HepG2 (cell line): Measurements from ENCODE around the gene NARF. TPM values are rescaled to one million over a fixed set of nuclear protein-coding genes. Genes with fewer than 3 reads are reported as not detected.

Experiments used
- ATAC-seq: fragments of 200-7000 bp; cut with Tn5 transposase; 3 replicates; pipeline ENCODE4 v1.9.1; 2020; ENCODE audit warnings: mild to moderate bottlenecking, moderate library complexity
- BruUV-seq: library from RNA; stranded (reverse); fragments of 400-500 nt; replicated peaks from 2 replicates; lab custom pipeline; 2021; lab: Mats Ljungman, UMichigan
- CTCF ChIA-PET: fragments of 300-600 bp; formaldehyde crosslinking; extraction: SDS; loops from one replicate; lab custom pipeline; 2021; ENCODE audit warnings: low total read pairs, inconsistent platforms, low intra/inter-chr PET ratio; lab: Yijun Ruan, JAX
- POLR2A ChIA-PET: fragments of 350-600 bp; sonication (Branson Sonifier 250); formaldehyde crosslinking; loops from one replicate; lab custom pipeline; 2020; ENCODE audit warnings: antibody characterized with exemption, inconsistent platforms; lab: Yijun Ruan, JAX
- DNase-seq: peaks from one replicate; pipeline ENCODE4 v3.0.0-alpha.2; 2015; ENCODE audit warnings: low spot score
- FAIRE-seq: peaks from 3 replicates; lab custom pipeline; 2011; peaks lifted over from hg19 to GRCh38; lab: Jason Lieb, UNC
- H2AFZ ChIP-seq: one replicate; pipeline ENCODE4 v1.6.1; 2011; ENCODE audit warnings: low read length, inconsistent platforms
- H3K27ac ChIP-seq: fragments of 300-600 bp; 3 replicates; pipeline ENCODE4 v1.8.0; 2011; ENCODE audit warnings: mixed run types, mild to moderate bottlenecking, mixed read lengths, low read length, inconsistent platforms; ENCODE audit not compliant: insufficient read depth; ENCODE audit errors: extremely low read length
- H3K27me3 ChIP-seq, 2 experiments: fragments of 200-600 bp in 1 of 2; 2 replicates in 1 of 2; 3 replicates in 1 of 2; pipeline versions ENCODE4 v1.6.0 to v1.8.0; 2011; ENCODE audit warnings: low read length in 2 of 2, mild to moderate bottlenecking in 2 of 2, moderate library complexity in 2 of 2, inconsistent platforms in 1 of 2; ENCODE audit not compliant: insufficient read depth in 2 of 2, control insufficient read depth in 1 of 2
- H3K36me3 ChIP-seq, 2 experiments: fragments of 200-600 bp in 1 of 2; replicated peaks in 1 of 2; 2 replicates in 1 of 2; 3 replicates in 1 of 2; pipeline versions ENCODE4 v1.5.1 to v1.8.0; 2011; ENCODE audit warnings: low read length in 2 of 2, inconsistent platforms in 1 of 2; ENCODE audit not compliant: insufficient read depth in 2 of 2, control insufficient read depth in 1 of 2
- H3K4me1 ChIP-seq: 2 replicates; pipeline ENCODE4 v1.5.1; 2012; ENCODE audit warnings: low read length, inconsistent platforms; ENCODE audit not compliant: insufficient read depth
- H3K4me2 ChIP-seq: 2 replicates; pipeline ENCODE4 v1.6.0; 2011; ENCODE audit warnings: low read depth, low read length, inconsistent platforms
- H3K4me3 ChIP-seq, 3 experiments: fragments of 200-600 bp in 1 of 3; sonication (generic), shearing (Covaris generic) in 1 of 3; replicated peaks in 1 of 3; 2 replicates each; pipeline ENCODE4 v1.5.1; 2011 to 2016; ENCODE audit warnings: low read length in 3 of 3, inconsistent platforms in 2 of 3, low read depth in 2 of 3, mild to moderate bottlenecking in 2 of 3, control low read depth in 1 of 3, mixed read lengths in 1 of 3; ENCODE audit not compliant: insufficient read depth in 1 of 3
- H3K79me2 ChIP-seq: one replicate; pipeline ENCODE4 v1.6.1; 2011; ENCODE audit warnings: low read length, inconsistent platforms; ENCODE audit not compliant: insufficient read depth
- H3K9ac ChIP-seq: 2 replicates; pipeline ENCODE4 v1.6.0; 2011; ENCODE audit warnings: mild to moderate bottlenecking, low read depth, low read length, inconsistent platforms; ENCODE audit not compliant: insufficient read depth
- H3K9me3 ChIP-seq: 2 replicates; pipeline ENCODE4 v1.5.1; 2012; ENCODE audit warnings: mild to moderate bottlenecking, low read length
- H4K20me1 ChIP-seq: 2 replicates; pipeline ENCODE4 v1.6.0; 2011; ENCODE audit warnings: inconsistent platforms, mild to moderate bottlenecking, low read length, moderate library complexity; ENCODE audit not compliant: insufficient read depth
- HCFC1 ChIP-seq: fragments of 150-350 bp; IDR thresholded peaks from 2 replicates; pipeline ENCODE4 v1.6.1; 2014; ENCODE audit warnings: low read depth, low read length
- NCOA1 ChIP-seq: sonication (generic); formaldehyde crosslinking; IDR thresholded peaks from 2 replicates; pipeline ENCODE4 v1.9.0; 2021; ENCODE audit warnings: missing genetic modification reagents
- PRPF4 ChIP-seq: fragments of 200-400 bp; formaldehyde crosslinking; IDR thresholded peaks from 2 replicates; pipeline ENCODE4 v1.6.1; 2016; ENCODE audit warnings: low read length, low read depth; ENCODE audit not compliant: poor library complexity, severe bottlenecking
- RBM22 ChIP-seq: fragments of 200-400 bp; formaldehyde crosslinking; optimal IDR thresholded peaks from 2 replicates; pipeline ENCODE3; 2017; ENCODE audit warnings: mild to moderate bottlenecking, low read length, moderate library complexity
- SALL2 ChIP-seq: sonication (generic); formaldehyde crosslinking; IDR thresholded peaks from 2 replicates; pipeline ENCODE4 v1.8.1; 2023; ENCODE audit warnings: mild to moderate bottlenecking, missing genetic modification reagents, inconsistent platforms
- ZBTB38 ChIP-seq: sonication (generic); formaldehyde crosslinking; IDR thresholded peaks from 2 replicates; pipeline ENCODE4 v1.5.1; 2020; ENCODE audit warnings: mild to moderate bottlenecking, missing genetic modification reagents
- ZC3H4 ChIP-seq: sonication (generic); formaldehyde crosslinking; IDR thresholded peaks from 2 replicates; pipeline ENCODE4 v1.4.0; 2020; ENCODE audit warnings: missing genetic modification reagents, borderline replicate concordance
- ZNF24 ChIP-seq: fragments of 450-650 bp; IDR thresholded peaks from 2 replicates; pipeline ENCODE4 v1.6.1; 2017; ENCODE audit warnings: antibody characterized with exemption, mild to moderate bottlenecking
- ZNF33B ChIP-seq: sonication (generic); formaldehyde crosslinking; IDR thresholded peaks from 2 replicates; pipeline ENCODE4 v1.5.1; 2020; ENCODE audit warnings: mild to moderate bottlenecking, missing genetic modification reagents
- WGBS: methylation state at CpG from one replicate; pipeline ENCODE4 v1.1.6; 2017; ENCODE audit warnings: low lambda C conversion rate; 5-methylcytosine and 5-hydroxymethylcytosine counted together
- in situ Hi-C: cut with HindIII; loops from 2 replicates; pipeline ENCODE4 v1.10.0; 2017; ENCODE audit warnings: low pct_unique_long_range_greater_than_20kb; ENCODE audit not compliant: extremely low pct_ligation_motif_present
- intact Hi-C: fragments of 100-400 bp; cut with micrococcal nuclease; formaldehyde crosslinking; loops from one replicate; pipeline ENCODE4 v1.10.0; 2022; ENCODE audit not compliant: unreplicated experiment
- polyA plus RNA-seq, 8 experiments: library from polyadenylated mRNA; depleted of rRNA in 3 of 8; stranded (reverse) in 7 of 8; unstranded in 1 of 8; fragments of >200 nt; fragmentation: Illumina TruSeq in 4 of 8; extraction: Trizol in 4 of 8; gene quantifications; 2 replicates each; pipeline versions ENCODE4 v1.2.1 to v1.2.3, GENCODE V29; 2011 to 2016; ENCODE audit warnings: low read depth in 4 of 8, missing spikeins in 1 of 8, mixed read lengths in 1 of 8; ENCODE audit not compliant: insufficient read depth in 1 of 8
- total RNA-seq, 5 experiments: library from RNA; depleted of rRNA; stranded (reverse); fragments of >200 nt; fragmentation: Illumina TruSeq; extraction: Trizol; gene quantifications; 2 replicates each; pipeline ENCODE4 v1.2.3, GENCODE V29; 2016; ENCODE audit warnings: low read depth in 1 of 5
- TF ChIP-seq, protein P1 (sequence below): sonication (generic); formaldehyde crosslinking; IDR thresholded peaks from 2 replicates; pipeline ENCODE4 v1.5.0; 2020; ENCODE audit warnings: missing genetic modification reagents
- TF ChIP-seq, protein P2 (sequence below): IDR thresholded peaks from 2 replicates; pipeline ENCODE4 v1.6.1; 2012; ENCODE audit warnings: inconsistent platforms
- TF ChIP-seq, protein P3 (sequence below): sonication (generic); formaldehyde crosslinking; IDR thresholded peaks from 2 replicates; pipeline ENCODE4 v1.5.1; 2020; ENCODE audit warnings: mild to moderate bottlenecking, missing genetic modification reagents, moderate library complexity

NARF gene
- total and polyA plus RNA-seq, 2 of the 13 experiments (the other 11 are each of a cell fraction or from before 2014, with no cell fraction given), result 61.1 to 144 TPM

DNA sequence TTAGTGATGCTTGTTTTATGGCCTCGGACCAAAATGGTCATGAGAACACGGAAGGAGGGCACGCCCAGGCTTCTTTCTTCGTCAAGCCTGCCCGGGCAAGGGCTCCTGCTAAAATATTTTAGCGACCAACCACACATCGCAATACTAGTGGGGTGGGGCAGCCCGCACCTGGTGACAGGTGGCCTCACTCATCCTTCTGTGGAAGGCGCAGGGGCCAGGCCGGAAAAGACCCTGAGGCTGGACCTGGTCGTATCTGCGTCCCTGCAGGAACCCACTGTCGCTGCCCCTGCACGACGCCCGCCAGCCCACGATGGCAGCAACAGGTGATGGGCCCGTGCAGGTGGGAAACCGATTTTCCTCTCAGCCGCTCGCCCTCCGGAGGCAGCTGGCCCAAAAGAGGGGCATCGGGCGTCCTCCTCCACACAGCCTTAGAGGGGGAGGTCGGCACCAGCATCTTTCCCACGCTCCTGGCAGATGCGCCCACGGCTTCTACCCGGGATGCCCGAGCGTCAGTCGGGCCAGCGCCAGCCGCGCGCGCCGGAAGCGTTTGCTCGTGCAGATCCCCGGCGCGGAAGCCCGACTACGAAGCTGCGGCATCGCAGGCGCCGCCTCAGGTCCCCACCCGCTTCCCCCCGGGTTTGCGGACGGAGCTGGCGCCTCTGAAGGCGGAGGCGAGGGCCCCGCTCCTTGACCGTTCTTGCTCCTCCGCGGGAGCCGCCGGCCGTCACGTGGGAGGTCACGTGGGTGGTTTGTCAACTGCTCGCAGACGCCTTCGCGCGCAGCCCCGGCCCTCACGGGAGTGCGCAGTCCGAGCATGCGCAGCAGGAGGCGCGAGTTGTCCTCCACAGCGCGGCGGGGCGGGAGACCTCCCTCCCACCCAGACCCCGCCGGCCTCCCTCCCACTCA, 38.2 kb downstream of the NARF start (continued):
- no peak for TF ChIP-seq HCFC1
- TF ChIP-seq ZBTB38 (CRISPR knock-in tag), result peak; percentile 93
- no peak for TF ChIP-seq ZC3H4 (CRISPR knock-in tag)
- TF ChIP-seq RBM22, result no peak
- TF ChIP-seq SALL2 (CRISPR knock-in tag), result no peak
- no peak for TF ChIP-seq ZNF33B

- Histone ChIP-seq H2AFZ (no peak overlapping the region), H3K36me3 (no peaks in the 10 kb centered on the region), H3K4me3 (peak overlapping the region in 2 of 3 experiments; percentile 28 to 30; a peak in 2 of 6 replicates), H4K20me1 (no peaks in the 10 kb centered on the region), H3K9ac (0 out of 2 replicates have a peak overlapping the region, but pooled peaks have one; percentile 13), H3K79me2 (no peaks in the 10 kb centered on the region), H3K4me2 (peak overlapping the region; percentile 40), H3K27me3 (no peaks in the 10 kb centered on the region; a peak in 1 of 5 replicates), H3K27ac (no peak overlapping the region), H3K9me3 (no peaks in the 10 kb centered on the region), H3K4me1 (peaks cover 60% of the 10 kb centered on the region)
- DNase-seq (no peak), ATAC-seq (no peak), FAIRE-seq (no peak)
- in situ Hi-C loops, result no loop called here
- BruUV-seq, result no TSS peak
- 81% methylated on average over 36 of the region's 66 CpGs for WGBS
- ChIA-PET POLR2A (no interaction called here), CTCF (no interaction called here)
- intact Hi-C loops, result no loop called here
- TF ChIP-seq PRPF4 (peak; percentile 26), ZNF24 (no peak), NCOA1 (CRISPR knock-in tag) (no peak), ZBTB38 (CRISPR knock-in tag) (0 out of 2 replicates have a peak, but pooled peaks have one; percentile 10)
- TF ChIP-seq, protein P1, sequence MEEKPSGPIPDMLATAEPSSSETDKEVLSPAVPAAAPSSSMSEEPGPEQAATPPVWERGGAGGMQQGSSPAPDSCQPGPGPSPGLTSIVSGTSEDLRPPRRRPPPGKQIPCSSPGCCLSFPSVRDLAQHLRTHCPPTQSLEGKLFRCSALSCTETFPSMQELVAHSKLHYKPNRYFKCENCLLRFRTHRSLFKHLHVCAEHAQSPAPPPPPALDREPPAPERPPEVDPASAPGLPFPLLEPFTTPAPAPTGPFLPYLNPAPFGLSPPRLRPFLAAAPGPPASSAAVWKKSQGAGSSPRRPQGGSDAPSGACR, result no peak
- TF ChIP-seq, protein P2, sequence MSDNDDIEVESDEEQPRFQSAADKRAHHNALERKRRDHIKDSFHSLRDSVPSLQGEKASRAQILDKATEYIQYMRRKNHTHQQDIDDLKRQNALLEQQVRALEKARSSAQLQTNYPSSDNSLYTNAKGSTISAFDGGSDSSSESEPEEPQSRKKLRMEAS, result peak; percentile 34; the same call in 1 of the 2 replicates
- TF ChIP-seq, protein P3, sequence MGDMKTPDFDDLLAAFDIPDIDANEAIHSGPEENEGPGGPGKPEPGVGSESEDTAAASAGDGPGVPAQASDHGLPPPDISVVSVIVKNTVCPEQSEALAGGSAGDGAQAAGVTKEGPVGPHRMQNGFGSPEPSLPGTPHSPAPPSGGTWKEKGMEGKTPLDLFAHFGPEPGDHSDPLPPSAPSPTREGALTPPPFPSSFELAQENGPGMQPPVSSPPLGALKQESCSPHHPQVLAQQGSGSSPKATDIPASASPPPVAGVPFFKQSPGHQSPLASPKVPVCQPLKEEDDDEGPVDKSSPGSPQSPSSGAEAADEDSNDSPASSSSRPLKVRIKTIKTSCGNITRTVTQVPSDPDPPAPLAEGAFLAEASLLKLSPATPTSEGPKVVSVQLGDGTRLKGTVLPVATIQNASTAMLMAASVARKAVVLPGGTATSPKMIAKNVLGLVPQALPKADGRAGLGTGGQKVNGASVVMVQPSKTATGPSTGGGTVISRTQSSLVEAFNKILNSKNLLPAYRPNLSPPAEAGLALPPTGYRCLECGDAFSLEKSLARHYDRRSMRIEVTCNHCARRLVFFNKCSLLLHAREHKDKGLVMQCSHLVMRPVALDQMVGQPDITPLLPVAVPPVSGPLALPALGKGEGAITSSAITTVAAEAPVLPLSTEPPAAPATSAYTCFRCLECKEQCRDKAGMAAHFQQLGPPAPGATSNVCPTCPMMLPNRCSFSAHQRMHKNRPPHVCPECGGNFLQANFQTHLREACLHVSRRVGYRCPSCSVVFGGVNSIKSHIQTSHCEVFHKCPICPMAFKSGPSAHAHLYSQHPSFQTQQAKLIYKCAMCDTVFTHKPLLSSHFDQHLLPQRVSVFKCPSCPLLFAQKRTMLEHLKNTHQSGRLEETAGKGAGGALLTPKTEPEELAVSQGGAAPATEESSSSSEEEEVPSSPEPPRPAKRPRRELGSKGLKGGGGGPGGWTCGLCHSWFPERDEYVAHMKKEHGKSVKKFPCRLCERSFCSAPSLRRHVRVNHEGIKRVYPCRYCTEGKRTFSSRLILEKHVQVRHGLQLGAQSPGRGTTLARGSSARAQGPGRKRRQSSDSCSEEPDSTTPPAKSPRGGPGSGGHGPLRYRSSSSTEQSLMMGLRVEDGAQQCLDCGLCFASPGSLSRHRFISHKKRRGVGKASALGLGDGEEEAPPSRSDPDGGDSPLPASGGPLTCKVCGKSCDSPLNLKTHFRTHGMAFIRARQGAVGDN (CRISPR knock-in tag), result peak; percentile 44
Observed at GRCh38 chr17:82497483-82498405, 39.2 kb downstream of the NARF start.
